Measurements from ENCODE around the gene CCDC88C.

CCDC88C gene

GRCh38 chr14:91293281-91293680 is 124.3 kb downstream of the CCDC88C start:
- no peak for DNase-seq (ENCODE audit: low read depth)
- no peak for TF ChIP-seq CTCF (conservative IDR thresholded peaks at IDR 0.05; ENCODE audit: low read depth, low read length)
- H3K4me3 ChIP-seq (ENCODE audit: low read length), result no peak overlapping the region

GRCh38 chr14:91292491-91292890 is 125.1 kb downstream of the CCDC88C start:
- H3K4me3 ChIP-seq (ENCODE audit: low read length), result no peak overlapping the region
- TF ChIP-seq CTCF (conservative IDR thresholded peaks at IDR 0.05; ENCODE audit: low read depth, low read length), result no peak
- DNase-seq (ENCODE audit: low read depth), result no peak

GRCh38 chr14:91291786-91292405 is 125.7 kb downstream of the CCDC88C start:
- TF ChIP-seq CTCF (conservative IDR thresholded peaks at IDR 0.05; ENCODE audit: low read depth, low read length), result no peak
- no peak overlapping the region for H3K4me3 ChIP-seq (ENCODE audit: low read length)
- DNase-seq (ENCODE audit: low read depth), result no peak

- no peak for DNase-seq (ENCODE audit: low read depth)
- no peak overlapping the region for H3K4me3 ChIP-seq (ENCODE audit: low read length)
- no peak for TF ChIP-seq CTCF (conservative IDR thresholded peaks at IDR 0.05; ENCODE audit: low read depth, low read length)
These were observed 126.6 kb downstream of the CCDC88C start for GRCh38 chr14:91290986-91291385.

GRCh38 chr14:91289464-91289863 is 128.2 kb downstream of the CCDC88C start:
- TF ChIP-seq CTCF (conservative IDR thresholded peaks at IDR 0.05; ENCODE audit: low read depth, low read length), result no peak
- H3K4me3 ChIP-seq (ENCODE audit: low read length), result no peak overlapping the region
- no peak for DNase-seq (ENCODE audit: low read depth)

GRCh38 chr14:91288876-91289275 is 128.7 kb downstream of the CCDC88C start:
- DNase-seq (ENCODE audit: low read depth), result no peak
- no peak for TF ChIP-seq CTCF (conservative IDR thresholded peaks at IDR 0.05; ENCODE audit: low read depth, low read length)
- H3K4me3 ChIP-seq (ENCODE audit: low read length), result no peak overlapping the region

GRCh38 chr14:91286530-91286937 is 131.1 kb downstream of the CCDC88C start:
- H3K4me3 ChIP-seq (ENCODE audit: low read length), result no peak overlapping the region
- TF ChIP-seq CTCF (conservative IDR thresholded peaks at IDR 0.05; ENCODE audit: low read depth, low read length), result peak; percentile 84
- DNase-seq (ENCODE audit: low read depth), result no peak
